Hindlimb muscle (tissue), 1 donor: Measurements from ENCODE around the gene STK17B. TPM values are rescaled to one million over a fixed set of nuclear protein-coding genes. Genes with fewer than 3 reads are reported as not detected.
"Not testable (repeated sequence)": the region's sequence is repeated elsewhere in the genome, so short reads cannot be mapped to it uniquely, and the experiment has no call there.

Experiments used
- DNase-seq: peaks from one replicate; pipeline ENCODE4 v3.0.0-alpha.2; 2013
- polyA plus RNA-seq: library from polyadenylated mRNA; unstranded; fragments of 120-200 nt; gene quantifications from one replicate; pipeline ENCODE4 v1.2.1, GENCODE V29; 2013; ENCODE audit not compliant: insufficient read length

Gene STK17B
- polyA plus RNA-seq = 4.7 TPM

DNA sequence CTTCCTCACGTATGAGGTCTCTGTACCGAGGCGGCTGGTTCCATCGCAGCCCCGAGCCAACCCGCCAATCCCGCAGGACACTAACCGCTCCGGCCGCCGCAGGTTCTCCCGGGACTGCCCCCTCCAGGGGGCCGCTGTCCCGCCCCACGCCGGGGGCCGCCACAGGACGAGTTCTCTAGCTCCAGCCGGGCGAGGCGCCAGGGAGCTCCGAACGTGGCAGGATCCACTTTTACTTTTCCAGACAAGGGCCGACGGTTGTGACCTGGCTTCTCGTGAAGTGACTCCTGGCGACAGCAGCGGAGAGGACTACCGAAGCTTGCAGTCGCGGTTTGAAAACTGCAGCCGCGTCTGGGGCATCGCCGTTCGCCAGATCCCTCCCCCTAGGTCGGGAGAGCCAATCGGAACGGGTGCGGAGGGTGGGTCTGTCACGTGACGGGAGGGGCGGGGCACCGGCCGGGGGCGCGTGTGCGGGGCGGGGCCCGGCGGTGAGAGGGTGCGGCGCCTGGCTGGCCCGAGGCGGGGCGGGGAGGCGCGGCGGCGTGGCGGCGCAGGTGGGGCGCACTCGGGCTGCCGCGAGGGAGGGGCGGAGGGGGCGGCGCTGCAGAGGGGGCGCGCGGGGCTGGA is at the start of gene STK17B:
STK17B (minus strand) TSS at position 331 of the 624 bp plus-strand sequence. CDS start 8,195 bp downstream, outside the sequence.
- peak; percentile 92 for DNase-seq

DNA sequence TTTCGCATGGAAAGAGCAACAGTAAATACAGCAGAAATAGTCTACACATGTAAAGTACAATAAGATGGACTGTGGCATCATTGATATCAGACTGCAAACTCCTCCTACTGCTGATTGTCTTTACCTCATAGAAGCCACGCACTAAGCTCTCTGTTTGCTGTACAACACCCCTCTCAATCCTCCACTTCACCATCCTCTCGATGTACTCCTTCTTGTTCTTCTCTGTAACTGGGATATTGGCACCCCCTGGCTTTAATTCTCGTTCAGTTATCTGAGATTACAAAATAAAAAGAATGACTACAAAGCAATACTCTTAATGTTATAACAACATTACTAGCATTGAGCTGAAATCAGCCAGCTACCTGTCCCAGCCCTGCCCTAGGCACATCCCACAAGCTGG is 49.3 kb upstream of the STK17B start:
- no peak for DNase-seq

DNA sequence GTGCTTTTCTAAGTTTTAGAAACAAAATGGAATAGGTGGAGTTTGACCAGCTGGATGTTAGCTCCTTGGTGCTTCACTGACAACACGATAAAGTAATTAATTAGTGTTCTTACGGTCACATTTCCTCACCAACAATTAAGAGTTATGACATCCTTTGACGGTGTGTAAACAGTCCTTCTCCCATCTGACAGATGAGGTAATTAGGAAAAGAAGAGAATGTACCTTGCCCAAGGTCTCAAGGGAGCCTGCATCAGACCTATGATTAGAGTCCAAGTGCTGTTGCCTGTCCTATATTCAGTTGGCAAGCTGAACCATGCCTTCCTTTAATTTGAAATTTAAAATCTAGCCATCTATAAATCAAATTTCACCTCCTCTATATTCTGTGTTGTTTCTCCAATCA is 48.3 kb upstream of the STK17B start:
- no peak for DNase-seq

DNA sequence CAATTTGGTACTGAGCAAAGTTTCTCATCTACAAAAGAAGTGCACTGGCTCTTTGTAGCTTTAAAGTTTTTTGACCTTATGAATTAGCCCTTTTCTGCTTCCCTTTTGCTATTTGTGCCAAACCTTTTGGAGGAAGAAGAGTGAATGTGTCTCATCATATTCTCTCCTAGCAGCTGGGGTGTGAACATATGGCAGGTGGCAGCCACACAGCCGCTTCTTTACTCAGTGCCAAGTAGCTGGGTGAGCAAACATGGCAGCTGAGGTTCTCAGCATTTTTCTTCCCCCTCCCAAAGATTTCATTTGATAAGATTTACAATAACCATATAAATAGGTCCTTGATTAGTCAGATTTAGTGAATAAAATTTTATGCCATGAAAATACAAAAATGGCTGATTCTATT is 46.7 kb upstream of the STK17B start:
- DNase-seq = no peak

DNA sequence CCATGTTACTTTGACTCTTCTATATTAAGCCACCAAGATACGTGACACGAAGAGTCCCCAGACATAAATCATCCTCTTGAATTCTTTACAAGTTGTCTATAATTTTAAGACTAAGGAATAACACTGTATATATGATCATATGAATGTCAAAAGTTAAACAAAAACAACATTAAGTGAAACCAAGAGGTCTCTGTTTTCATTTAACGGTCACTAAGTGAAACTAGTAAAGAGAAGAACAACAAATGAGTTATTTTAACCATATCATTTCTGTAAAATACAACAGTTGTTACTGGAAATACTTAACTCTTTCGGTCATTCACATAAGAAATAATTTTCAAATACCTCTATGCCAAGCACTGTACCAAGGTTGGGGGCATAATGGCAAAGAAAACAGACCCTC is 45.7 kb upstream of the STK17B start:
- DNase-seq = no peak

DNA sequence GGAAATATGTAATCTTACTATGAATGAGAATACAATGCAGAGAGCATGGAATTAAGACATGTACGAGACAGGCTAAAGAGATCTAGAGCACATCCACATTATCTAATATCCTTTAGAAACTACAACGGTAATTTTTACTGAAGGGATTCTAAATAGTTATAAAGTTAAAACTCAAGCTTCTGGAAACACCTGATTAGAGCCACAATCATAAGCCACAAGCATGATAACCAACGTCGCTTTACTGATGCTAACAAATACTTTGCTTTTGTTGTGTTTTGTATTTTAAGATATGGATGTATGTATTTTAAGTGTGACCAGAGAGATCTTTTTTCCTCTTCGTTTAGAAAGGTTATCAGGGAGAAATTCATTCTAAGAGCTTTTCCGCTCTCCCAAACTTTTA is 44.0 kb upstream of the STK17B start:
- no peak for DNase-seq

DNA sequence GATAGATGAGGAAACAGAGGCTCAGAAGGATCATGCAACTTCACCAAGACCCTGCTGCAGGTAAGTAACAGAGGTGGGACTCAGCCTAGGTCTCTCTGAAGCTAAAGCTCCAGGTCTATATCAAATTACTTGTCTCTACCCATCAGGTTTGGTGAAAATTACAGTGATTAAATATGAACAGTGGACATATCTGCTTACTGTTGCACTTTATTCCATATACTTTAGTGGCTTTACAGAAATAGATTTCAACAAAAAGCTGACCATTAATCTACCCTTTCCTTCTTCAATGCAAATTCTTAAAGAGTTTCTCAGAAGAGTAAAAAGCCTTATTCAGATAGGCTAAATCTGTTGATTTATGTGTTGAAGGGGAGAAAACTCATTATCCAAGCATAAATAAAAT is 42.8 kb upstream of the STK17B start:
- no peak for DNase-seq

DNA sequence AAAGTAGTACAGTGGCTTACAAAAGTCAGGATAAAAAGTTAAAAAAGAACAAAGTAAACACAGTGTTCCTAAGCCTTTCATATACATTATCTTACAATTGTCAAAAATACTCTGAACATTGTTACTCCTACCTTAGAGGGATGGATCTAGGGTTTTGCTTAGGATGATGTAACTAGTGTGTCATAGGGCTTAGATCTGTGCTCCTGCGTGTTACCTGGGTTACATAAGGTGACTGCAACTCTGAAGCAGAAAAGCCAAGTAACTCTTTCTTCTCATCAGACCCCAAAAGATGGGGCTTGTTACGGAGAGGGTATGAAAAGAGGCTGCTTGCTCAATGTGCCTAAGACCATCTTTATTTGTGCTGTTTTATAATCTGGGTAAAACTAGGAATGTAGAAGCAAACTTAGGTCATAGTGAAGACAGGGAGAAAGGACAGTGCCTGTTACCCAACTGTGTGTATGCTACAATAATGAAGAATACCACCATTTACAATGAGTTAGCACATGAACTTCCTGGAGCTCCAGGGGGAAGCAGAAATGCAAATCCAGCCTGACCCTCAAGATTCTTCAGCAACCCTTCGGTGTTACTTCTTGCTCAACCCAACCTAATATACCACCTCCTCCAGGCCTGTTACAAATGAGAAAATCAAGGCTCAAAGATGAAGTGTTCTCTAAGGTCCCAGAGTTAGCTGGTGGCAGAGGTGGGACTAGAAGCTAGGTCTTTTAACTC is 42.0 kb upstream of the STK17B start:
- no peak for DNase-seq

DNA sequence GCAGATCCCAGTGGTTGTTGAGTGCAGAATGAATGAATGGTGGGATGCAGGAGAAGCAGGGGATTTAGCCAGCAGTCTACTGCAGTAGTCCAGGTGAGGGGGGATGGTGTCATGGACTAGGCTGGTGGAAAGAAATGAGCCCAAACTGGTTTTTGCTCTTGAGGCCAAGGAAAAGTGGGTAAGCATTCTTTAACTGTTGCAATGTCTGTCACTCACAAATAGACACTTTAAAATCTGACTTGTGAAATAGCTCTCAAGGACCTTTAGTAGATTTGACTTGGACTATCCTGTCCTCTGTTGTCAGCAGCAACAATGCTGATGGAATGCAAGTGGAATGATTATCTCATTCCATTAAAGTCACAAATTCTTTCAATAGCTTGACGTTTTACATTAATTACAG is 37.5 kb upstream of the STK17B start:
- no peak for DNase-seq

DNA sequence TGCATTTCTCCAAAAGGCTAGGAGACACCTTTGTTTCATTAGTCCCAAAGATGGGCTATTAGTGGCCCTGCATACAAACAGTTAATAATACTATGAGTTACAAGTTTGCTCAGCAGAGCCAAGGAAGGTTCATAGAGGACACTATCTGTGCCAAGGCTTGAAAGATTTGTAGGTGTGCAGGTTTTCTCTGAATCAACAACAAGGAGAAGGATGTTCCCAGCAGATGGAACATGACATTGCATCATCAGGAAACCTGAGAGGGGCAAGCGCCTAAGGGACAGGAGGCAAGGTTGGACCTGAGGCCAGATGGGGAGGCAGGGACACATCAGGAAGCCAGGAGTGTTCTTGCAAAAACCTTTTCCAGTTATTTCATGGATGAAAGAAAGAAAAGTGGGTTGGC is 35.4 kb upstream of the STK17B start:
- peak; percentile 9 for DNase-seq

DNA sequence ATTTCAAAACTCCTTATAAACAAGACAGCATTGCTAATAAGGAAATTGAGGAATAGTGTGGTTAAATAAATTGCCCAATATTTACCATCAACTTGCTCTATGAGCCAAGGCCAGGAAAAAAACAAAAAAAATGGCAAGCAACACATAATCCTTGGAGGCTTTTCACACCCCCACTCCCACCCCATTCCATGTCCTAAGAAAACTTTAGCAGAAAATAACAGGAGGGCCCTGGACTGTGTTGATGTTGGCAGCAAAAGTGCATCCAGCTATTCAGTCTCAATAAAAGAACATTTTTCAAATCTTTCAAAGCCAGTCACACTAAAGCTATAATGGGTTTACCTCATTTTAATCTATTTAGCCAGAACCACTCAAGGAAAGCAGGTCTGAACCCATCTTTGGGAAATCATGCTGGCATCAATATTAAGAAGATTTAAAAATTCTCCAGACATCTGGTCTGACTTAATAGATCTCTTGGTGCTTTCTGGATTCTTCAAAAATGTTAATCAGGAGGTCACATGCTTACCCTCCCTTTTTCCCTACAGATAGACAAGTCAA is 34.6 kb upstream of the STK17B start:
- DNase-seq = peak; percentile 14

DNA sequence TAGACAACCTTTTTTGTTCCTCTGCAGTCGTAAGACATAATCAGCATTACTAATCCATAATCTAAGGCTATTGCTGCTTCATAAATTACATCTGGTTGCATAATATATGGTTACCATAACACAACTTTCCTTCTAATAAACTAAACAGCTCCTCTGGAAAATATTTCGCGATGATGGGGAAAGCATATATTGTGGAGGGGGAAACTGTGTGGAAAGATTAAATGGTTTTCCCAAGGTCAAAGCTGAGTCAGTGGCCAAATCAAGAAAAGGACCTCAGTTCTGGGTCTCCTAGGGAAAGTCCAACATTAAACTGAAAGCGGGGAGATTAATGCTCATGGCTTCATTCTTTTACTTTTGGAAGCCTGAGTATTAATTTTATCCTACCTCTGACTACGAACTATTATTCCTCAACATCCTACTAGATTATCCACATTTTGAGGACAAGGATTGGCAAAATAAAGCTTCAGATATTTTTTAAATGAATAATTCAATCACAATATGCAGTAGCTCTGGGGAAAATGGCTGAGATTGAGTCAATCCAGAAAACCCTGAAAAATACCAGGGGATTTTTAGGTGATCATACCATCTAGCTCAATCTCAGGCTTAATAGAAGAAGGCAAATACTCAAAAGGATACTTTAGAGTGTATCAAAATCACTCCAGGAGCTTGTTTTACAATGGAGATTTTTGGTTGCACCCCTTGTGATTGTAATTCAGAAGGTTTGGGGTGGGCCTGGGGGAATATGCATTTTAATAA is 33.8 kb upstream of the STK17B start:
- DNase-seq = peak; percentile 42

DNA sequence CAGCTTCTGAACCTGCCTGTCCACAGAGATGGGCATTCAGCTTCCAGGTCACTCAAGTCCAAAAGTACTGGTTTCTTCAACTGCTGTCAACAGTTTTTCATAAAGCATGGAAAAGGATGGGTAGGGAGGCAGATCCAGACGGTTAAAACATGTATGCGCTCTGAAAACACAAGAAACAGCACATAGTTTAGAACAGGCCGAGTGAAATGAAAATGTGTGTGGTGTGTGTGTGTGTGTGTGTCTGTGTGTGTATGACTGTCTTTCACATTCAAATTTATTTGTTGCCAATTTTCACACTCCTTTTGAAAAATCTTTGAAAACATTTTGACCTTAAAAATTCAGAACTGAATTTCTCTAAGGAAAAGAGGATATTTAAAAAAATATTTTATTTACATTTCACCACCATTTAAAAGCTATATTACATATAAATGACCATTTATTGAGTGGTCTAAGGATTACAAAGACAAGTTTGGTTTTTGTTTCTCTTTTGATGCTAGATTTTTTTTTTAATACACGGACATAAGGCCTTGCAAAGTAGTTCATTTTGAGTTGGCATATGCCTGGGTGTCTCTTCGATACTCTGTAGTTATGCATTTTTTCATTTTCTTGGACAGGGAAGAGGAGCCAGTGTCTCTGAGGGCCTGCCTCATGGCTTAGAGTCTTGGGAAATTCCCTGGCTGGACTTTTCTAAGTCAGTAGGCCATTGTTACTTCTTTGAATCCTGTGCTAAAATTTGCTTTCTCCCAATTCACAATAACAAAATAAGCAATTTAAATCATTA is 30.0 kb upstream of the STK17B start:
- DNase-seq = no peak

DNA sequence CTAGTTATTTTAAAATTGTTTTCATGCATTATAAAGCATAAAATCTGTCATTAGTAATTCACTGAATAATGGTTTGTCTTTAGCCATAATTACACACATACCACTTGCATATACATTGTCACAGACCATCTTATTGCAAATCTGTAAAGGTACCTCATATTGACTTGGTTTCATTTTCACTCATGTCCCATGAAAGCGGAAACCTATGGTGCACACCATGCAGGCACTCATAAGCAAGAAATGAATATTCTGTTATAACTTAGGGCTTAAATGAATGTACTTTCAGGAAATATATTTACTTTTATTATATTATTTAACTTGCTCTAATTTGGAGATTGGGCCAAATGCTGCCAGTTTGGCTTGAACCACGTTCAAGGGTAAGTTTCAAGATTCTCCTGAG is 29.2 kb upstream of the STK17B start:
- DNase-seq = no peak

DNA sequence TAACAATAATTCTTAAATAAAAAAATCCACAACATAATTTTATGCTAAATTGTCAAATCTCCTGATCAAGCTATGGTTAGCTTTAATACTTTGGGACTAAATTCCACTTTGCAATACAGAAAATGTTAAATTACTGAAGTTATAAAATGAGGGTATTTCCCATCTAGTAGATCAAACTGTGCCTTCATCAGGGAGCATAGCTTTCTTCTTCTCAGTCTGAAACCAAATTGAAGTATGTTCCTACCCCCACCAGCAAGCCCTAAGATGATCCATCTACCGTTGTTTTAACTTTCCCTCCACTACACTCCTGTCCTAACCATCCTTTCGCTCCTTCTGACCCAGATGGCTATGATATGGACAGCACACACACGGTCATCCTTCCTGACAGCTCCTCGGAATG is 24.4 kb upstream of the STK17B start:
- no peak for DNase-seq

DNA sequence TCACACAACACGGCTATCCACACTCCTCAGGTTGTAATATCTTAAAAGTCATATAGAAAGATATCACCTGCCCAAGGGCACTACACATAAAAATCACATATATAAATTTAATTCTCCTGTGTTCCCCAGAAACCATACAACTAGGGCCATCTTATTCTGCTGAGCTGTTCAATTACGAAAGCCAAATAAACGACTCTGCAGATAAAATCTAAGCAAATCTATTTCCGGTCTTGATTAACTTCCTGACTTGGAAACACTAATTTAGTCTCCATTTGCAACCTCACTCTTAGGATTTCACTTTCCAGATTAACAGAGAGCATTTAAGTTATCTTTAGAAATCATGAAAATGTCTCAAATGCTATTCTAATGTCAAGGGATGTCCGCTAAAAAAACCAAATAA is 23.9 kb upstream of the STK17B start:
- DNase-seq = no peak

DNA sequence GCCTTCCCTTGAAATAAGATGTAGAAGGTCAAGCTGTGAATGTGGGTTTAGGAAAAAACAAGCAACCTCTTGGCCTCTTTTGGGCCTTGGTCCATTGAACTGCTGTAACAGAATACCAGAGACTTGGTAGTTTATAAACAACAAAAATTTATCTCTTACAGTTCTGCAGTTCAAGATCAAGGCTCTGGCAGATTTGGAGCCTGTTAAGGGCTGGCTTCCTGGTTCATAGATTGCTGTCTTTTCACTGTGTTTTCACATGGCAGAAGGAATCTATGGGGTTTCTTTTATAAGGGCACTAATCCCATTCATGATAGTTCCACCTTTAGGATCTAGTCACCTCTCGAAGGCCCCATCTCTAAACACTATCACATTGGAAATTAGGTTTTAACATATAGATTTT is 20.2 kb upstream of the STK17B start:
- no peak for DNase-seq

DNA sequence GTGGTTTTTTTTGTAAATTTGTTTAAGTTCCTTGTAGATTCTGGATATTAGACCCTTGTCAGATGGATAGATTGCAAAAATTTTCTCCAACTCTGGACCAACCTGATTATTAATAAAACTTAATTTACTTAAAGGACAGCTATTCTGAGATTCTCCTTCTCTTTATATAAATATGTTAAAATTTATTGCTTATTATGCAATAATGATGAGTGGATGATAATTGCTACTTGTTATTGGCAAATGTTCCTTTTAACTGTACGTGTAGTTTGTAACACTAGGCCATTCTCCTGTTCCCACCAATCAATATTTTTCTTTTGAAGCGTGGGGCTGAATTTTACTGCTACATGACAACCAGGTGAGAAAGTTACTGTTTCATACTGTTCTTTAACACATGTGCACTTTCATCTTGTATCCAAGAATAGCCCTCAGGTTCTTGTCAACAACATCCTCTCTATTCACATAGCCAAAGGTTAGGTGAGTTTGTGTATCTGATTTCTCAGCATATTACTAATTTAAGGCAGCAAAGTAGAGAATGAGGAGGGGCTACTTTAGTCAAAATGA is 16.6 kb upstream of the STK17B start:
- no peak for DNase-seq

DNA sequence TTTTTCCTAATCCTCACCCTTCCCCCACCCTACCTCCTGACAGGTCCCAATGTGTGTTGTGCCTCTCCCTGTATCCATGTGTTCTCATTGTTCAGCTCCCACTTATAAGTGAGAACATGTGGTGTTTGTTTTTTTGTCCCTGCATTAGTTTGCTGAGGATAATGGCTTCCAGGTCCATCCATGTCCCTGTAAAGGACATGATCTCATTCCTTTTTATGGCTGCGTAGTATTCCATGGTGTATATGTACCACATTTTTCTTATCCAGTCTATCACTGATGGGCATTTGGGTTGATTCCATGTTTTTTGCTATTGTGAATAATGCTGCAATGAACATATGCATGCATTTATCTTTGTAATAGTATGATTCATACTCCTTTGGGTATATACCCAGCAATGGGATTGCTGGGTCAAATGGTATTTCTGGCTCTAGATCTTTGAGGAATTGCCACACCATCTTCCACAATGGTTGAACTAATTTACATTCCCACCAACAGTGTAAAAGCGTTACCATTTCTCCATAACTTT is 15.9 kb upstream of the STK17B start:
- DNase-seq = not testable (repeated sequence)

DNA sequence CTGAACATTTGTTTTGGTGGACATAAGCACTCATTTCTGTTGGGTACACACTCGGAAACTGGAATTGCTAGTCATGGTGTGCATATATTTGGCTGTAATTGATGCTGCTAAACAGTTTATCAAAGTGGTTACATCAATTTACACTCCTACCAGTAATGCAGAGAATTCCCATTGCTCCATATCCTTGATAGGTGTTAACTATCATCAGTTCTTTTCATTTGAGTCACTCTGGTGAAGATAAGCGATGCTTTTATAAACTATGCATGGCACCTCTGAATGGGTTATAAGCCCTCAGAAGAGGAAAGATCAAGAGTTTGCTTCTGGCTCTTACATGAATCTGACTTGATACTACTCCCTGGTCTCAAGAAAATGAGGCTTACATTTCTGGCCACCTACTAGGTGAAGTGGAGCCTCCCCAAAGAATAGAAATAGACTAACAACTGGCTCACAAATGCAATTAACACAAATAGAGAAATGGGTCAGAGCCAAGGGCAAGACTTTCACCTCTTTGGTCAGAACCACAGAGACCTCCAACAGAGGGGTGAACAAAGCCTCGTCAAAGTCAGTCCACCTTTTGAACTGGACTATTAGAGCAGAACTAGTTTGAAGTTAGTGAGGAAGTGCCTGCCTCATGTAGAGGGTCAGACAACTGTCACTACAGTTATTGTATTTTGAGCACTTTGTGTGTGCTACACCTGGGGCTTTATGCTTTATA is 15.0 kb upstream of the STK17B start:
- no peak for DNase-seq

DNA sequence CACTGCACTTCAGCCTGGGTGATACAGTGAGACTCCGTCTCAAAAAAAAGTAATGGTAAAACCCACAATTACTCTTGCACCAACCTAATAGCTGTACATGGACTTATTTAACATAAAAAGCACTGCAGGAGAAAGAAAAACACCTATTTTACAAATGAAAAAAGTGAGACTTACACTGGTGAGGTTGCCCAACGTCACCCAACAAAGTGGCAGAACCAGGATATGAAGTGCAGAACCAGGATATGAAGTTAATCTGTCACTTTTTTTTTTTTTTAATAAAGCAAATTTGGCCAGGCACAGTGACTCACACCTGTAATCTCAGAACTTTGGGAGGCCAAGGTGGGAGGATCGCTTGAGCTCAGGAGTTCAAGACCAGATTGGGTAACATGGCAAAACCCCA is 13.5 kb upstream of the STK17B start:
- no peak for DNase-seq
